ENCODE data around the gene ANO4.

GRCh38 chr12:101174541-101174940 is 380.0 kb downstream of the ANO4 start:
- no peak for TF ChIP-seq CTCF (IDR thresholded peaks at IDR 0.05 in 4 of 5, conservative IDR thresholded peaks at IDR 0.05 in 1 of 5)
- no peak for TF ChIP-seq POLR2A (IDR thresholded peaks at IDR 0.05)

All from gastrocnemius medialis (tissue), 4 donors.